Measurements from ENCODE around the gene LYRM4.

DNA sequence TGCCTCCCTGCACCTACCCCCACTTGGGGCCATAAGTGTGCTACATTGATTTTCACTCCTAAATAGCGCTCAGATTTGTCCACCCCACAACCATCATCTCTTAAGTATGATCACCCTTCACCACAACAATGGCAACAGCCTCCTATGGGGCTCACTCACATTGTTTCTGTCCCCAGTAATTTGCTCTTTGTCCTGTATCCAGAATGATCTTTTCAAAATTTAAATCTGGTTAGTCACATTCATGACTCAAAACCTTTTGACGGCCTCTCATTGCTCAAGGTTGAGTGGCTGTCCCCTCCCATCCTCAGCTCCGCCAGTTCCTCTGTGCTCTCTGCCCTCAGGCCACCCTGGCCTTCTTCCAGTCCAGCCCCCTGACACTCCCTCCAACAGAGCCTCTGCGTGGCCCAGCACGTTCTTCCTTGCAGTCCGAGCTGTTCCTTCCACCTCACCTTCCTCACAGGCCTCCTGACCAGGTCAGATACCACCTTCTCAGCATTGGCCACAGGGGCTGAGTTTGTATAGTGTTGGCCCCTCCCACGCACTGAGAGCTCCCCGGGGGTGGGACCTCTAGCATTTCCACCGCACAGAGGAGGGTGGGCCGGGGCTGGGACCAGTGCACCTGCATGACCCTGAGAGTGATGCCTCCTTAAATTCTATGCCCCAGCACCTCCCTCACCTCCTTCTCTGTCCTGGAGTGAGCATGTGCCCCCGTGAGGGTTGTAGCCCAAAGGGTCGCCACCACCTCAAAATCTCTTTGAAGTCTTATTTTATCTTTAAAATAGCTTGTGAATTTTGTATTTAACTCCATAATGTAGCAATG is 178.1 kb downstream of the LYRM4 start:
- TF ChIP-seq, protein P1, sequence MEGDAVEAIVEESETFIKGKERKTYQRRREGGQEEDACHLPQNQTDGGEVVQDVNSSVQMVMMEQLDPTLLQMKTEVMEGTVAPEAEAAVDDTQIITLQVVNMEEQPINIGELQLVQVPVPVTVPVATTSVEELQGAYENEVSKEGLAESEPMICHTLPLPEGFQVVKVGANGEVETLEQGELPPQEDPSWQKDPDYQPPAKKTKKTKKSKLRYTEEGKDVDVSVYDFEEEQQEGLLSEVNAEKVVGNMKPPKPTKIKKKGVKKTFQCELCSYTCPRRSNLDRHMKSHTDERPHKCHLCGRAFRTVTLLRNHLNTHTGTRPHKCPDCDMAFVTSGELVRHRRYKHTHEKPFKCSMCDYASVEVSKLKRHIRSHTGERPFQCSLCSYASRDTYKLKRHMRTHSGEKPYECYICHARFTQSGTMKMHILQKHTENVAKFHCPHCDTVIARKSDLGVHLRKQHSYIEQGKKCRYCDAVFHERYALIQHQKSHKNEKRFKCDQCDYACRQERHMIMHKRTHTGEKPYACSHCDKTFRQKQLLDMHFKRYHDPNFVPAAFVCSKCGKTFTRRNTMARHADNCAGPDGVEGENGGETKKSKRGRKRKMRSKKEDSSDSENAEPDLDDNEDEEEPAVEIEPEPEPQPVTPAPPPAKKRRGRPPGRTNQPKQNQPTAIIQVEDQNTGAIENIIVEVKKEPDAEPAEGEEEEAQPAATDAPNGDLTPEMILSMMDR (IDR thresholded peaks at IDR 0.05; ENCODE audit: poor library complexity, severe bottlenecking) = no peak
- TF ChIP-seq EP300 (conservative IDR thresholded peaks at IDR 0.05; ENCODE audit: poor library complexity, severe bottlenecking) = no peak
- TF ChIP-seq POLR2AphosphoS5 (IDR thresholded peaks at IDR 0.05) = no peak
- no peak for TF ChIP-seq RAD21 (conservative IDR thresholded peaks at IDR 0.05)

Measured in neural cell (in vitro differentiated cells).